Measurements from ENCODE around the gene NR1D1.

NR1D1 gene

GRCh38 chr17:40092581-40092980, 7.8 kb downstream of the NR1D1 start:
- in situ Hi-C loops (cut with MboI; ENCODE audit: low sequenced_read_pairs, unreplicated experiment): no loop called here

GRCh38 chr17:40091691-40092397, 8.5 kb downstream of the NR1D1 start:
- no peak for DNase-seq (ENCODE audit: low spot score)
- in situ Hi-C loops (cut with MboI; ENCODE audit: low sequenced_read_pairs, unreplicated experiment): no loop called here
- TF ChIP-seq, protein P1, sequence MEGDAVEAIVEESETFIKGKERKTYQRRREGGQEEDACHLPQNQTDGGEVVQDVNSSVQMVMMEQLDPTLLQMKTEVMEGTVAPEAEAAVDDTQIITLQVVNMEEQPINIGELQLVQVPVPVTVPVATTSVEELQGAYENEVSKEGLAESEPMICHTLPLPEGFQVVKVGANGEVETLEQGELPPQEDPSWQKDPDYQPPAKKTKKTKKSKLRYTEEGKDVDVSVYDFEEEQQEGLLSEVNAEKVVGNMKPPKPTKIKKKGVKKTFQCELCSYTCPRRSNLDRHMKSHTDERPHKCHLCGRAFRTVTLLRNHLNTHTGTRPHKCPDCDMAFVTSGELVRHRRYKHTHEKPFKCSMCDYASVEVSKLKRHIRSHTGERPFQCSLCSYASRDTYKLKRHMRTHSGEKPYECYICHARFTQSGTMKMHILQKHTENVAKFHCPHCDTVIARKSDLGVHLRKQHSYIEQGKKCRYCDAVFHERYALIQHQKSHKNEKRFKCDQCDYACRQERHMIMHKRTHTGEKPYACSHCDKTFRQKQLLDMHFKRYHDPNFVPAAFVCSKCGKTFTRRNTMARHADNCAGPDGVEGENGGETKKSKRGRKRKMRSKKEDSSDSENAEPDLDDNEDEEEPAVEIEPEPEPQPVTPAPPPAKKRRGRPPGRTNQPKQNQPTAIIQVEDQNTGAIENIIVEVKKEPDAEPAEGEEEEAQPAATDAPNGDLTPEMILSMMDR (IDR thresholded peaks at IDR 0.05; ENCODE audit: borderline replicate concordance, control extremely low read depth, extremely low read depth, insufficient read depth, missing control alignments): no peak

More at GRCh38 chr17:40092581-40092980, 7.8 kb downstream of the NR1D1 start:
- TF ChIP-seq, protein P1 (IDR thresholded peaks at IDR 0.05; ENCODE audit: borderline replicate concordance, control extremely low read depth, extremely low read depth, insufficient read depth, missing control alignments): no peak
- no peak for DNase-seq (ENCODE audit: low spot score)

- TF ChIP-seq, protein P1 (IDR thresholded peaks at IDR 0.05; ENCODE audit: borderline replicate concordance, control extremely low read depth, extremely low read depth, insufficient read depth, missing control alignments): no peak
- DNase-seq (ENCODE audit: low spot score): no peak
- in situ Hi-C loops (cut with MboI; ENCODE audit: low sequenced_read_pairs, unreplicated experiment): no loop called here
Observed at GRCh38 chr17:40090237-40091119, 9.9 kb downstream of the NR1D1 start.

GRCh38 chr17:40089077-40089895, 11.1 kb downstream of the NR1D1 start:
- no peak for DNase-seq (ENCODE audit: low spot score)
- TF ChIP-seq, protein P1 (IDR thresholded peaks at IDR 0.05; ENCODE audit: borderline replicate concordance, control extremely low read depth, extremely low read depth, insufficient read depth, missing control alignments): no peak
- in situ Hi-C loops (cut with MboI; ENCODE audit: low sequenced_read_pairs, unreplicated experiment): no loop called here

DNA sequence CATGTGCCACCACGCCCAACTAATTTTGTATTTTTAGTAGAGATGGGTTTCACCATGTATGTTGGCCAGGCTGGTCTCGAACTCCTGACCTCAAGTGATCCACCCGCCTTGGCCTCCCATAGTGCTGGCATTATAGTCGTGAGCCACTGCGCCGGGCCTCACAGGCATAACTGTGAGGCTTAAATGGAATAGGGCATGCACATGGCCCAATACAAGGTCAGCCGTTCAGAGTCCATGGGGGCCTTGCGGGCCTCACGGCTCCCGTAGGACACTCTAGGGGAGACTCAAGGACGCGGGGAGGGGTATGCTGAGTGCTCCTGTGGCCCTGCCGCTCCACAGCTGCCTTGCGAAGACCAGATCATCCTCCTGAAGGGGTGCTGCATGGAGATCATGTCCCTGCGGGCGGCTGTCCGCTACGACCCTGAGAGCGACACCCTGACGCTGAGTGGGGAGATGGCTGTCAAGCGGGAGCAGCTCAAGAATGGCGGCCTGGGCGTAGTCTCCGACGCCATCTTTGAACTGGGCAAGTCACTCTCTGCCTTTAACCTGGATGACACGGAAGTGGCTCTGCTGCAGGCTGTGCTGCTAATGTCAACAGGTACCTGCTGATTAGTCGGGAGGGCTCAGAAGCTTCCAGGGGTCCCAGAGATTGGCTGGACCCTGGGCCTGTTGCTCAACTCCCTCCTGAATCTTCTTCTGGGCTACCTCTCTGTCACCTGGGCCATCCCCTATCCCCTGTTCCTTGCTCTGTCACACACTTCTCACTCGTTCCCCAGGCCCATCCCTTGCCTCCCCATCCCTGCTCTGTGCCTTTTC, 12.3 kb downstream of the NR1D1 start:
- no peak for DNase-seq (ENCODE audit: low spot score)
- TF ChIP-seq, protein P1 (IDR thresholded peaks at IDR 0.05; ENCODE audit: borderline replicate concordance, control extremely low read depth, extremely low read depth, insufficient read depth, missing control alignments): no peak
- in situ Hi-C loops (cut with MboI; ENCODE audit: low sequenced_read_pairs, unreplicated experiment): no loop called here

Data from GM13976 (cell line).